ENCODE data around the gene OPRD1.

OPRD1 gene

GRCh38 chr1:28807986-28808385, 4.0 kb upstream of the OPRD1 start:
- ChIA-PET CTCF (no interaction called here), POLR2A (no interaction called here)
- no peak overlapping the region for H3K4me3 ChIP-seq (ENCODE audit: low read depth, low read length)
- no peak for DNase-seq (ENCODE audit: low read depth, low spot score)
- TF ChIP-seq CTCF (IDR thresholded peaks at IDR 0.05; ENCODE audit: insufficient read depth, low read length, missing control alignments): no peak

- ChIA-PET CTCF (no interaction called here), POLR2A (no interaction called here)
- H3K4me3 ChIP-seq (ENCODE audit: low read depth, low read length): no peak overlapping the region
- TF ChIP-seq CTCF (IDR thresholded peaks at IDR 0.05; ENCODE audit: insufficient read depth, low read length, missing control alignments): no peak
- DNase-seq (ENCODE audit: low read depth, low spot score): no peak
Observed at GRCh38 chr1:28811369-28811765, 603 bp upstream of the OPRD1 start.

- no peak overlapping the region for H3K4me3 ChIP-seq (ENCODE audit: low read depth, low read length)
- ChIA-PET CTCF (no interaction called here), POLR2A (no interaction called here)
- no peak for DNase-seq (ENCODE audit: low read depth, low spot score)
- no peak for TF ChIP-seq CTCF (IDR thresholded peaks at IDR 0.05; ENCODE audit: insufficient read depth, low read length, missing control alignments)
Observed at GRCh38 chr1:28812669-28813468, 899 bp downstream of the OPRD1 start.

GRCh38 chr1:28813931-28814465, 2.0 kb downstream of the OPRD1 start:
- POLR2A ChIA-PET: no interaction called here
- TF ChIP-seq CTCF (IDR thresholded peaks at IDR 0.05; ENCODE audit: insufficient read depth, low read length, missing control alignments): no peak
- H3K4me3 ChIP-seq (ENCODE audit: low read depth, low read length): no peak overlapping the region
- CTCF ChIA-PET: interaction anchor here (1.4 to 1.7 kb wide), 3 partner anchors 29 to 63 kb away, joined by 3 to 4 read pairs (median 4); no protein-coding TSS in a partner anchor
- DNase-seq (ENCODE audit: low read depth, low spot score): no peak

- POLR2A ChIA-PET: interaction anchor here (0.6 kb wide), 1 partner anchor 308 kb away, joined by 3 read pairs; no protein-coding TSS in a partner anchor
- TF ChIP-seq CTCF (IDR thresholded peaks at IDR 0.05; ENCODE audit: insufficient read depth, low read length, missing control alignments): no peak
Observed at GRCh38 chr1:28815533-28816185, 3.7 kb downstream of the OPRD1 start.

GRCh38 chr1:28817133-28817532, 5.2 kb downstream of the OPRD1 start:
- no peak for TF ChIP-seq CTCF (IDR thresholded peaks at IDR 0.05; ENCODE audit: insufficient read depth, low read length, missing control alignments)
- DNase-seq (ENCODE audit: low read depth, low spot score): no peak
- POLR2A ChIA-PET: no interaction called here
- no peak overlapping the region for H3K4me3 ChIP-seq (ENCODE audit: low read depth, low read length)
- CTCF ChIA-PET: no interaction called here

More at GRCh38 chr1:28815533-28816185, 3.7 kb downstream of the OPRD1 start:
- no peak for DNase-seq (ENCODE audit: low read depth, low spot score)
- no peak overlapping the region for H3K4me3 ChIP-seq (ENCODE audit: low read depth, low read length)
- CTCF ChIA-PET: interaction anchor here (1.4 to 1.7 kb wide), 2 partner anchors 31 to 60 kb away, joined by 3 to 4 read pairs; no protein-coding TSS in a partner anchor
